Measurements from ENCODE around the gene SLC27A2. TPM values are rescaled to one million over a fixed set of nuclear protein-coding genes. Genes with fewer than 3 reads are reported as not detected.

Gene SLC27A2
- total and polyA plus RNA-seq, 2 donors (not counting 1 experiment from before 2014, with no cell fraction given), result 0.39 to 0.49 TPM

- 85% methylated on average over 5 of the region's 6 CpGs for WGBS (ENCODE audit: insufficient coverage)
Observed at GRCh38 chr15:50192926-50193620, 11.1 kb downstream of the SLC27A2 start.

More at GRCh38 chr15:50192926-50193620, 11.1 kb downstream of the SLC27A2 start:
- Mint-ChIP-seq H3K27ac (no peak overlapping the region), H3K27me3 (no peaks in the 10 kb centered on the region), H3K4me1 (peaks cover 20% of the 10 kb centered on the region), H3K9me3 (ENCODE audit: insufficient read depth) (no peaks in the 10 kb centered on the region), H3K4me3 (no peak overlapping the region)
- no peak overlapping the region for H3K4me2 ChIP-seq (replicated peaks; ENCODE audit: low read depth, low read length, poor library complexity, severe bottlenecking)
- intact Hi-C loops (cut with micrococcal nuclease), result no loop called here
- H3K79me2 ChIP-seq (ENCODE audit: control insufficient read depth, insufficient read depth, low read length), result no peaks in the 10 kb centered on the region
- H3K9me3 ChIP-seq (ENCODE audit: control extremely low read depth in 1 of 3, control insufficient read depth in 2 of 3, insufficient read depth in 1 of 3, low read length in 2 of 3), result no peaks in the 10 kb centered on the region
- ATAC-seq (ENCODE audit: low read depth) (no peak), DNase-seq (no peak)
- H3K4me3 ChIP-seq (ENCODE audit: control extremely low read depth in 1 of 5, extremely low read depth in 1 of 5, insufficient read depth in 1 of 5, low read depth in 2 of 5, low read length in 4 of 5), result no peak overlapping the region
- ChIA-PET POLR2A (no interaction called here), CTCF (no interaction called here)
- H3K9ac ChIP-seq (ENCODE audit: low read length), result no peak overlapping the region
- peaks cover 15 to 24% of the 10 kb centered on the region in 2 donors for H3K4me1 ChIP-seq (ENCODE audit: control insufficient read depth in 2 of 2, insufficient read depth in 2 of 2, low read length in 2 of 2)
- H3K36me3 ChIP-seq (replicated peaks in 1 of 2; ENCODE audit: control extremely low read depth in 1 of 2, control insufficient read depth in 1 of 2, extremely low read depth in 1 of 2, insufficient read depth in 2 of 2, low read length in 1 of 2), result no peaks in the 10 kb centered on the region
- H2AFZ ChIP-seq (ENCODE audit: insufficient read depth, low read depth, low read length, poor library complexity, severe bottlenecking), result no peak overlapping the region
- H4K20me1 ChIP-seq (ENCODE audit: control insufficient read depth, insufficient read depth, low read length, poor library complexity, severe bottlenecking), result no peaks in the 10 kb centered on the region
- TF ChIP-seq EZH2 (IDR thresholded peaks at IDR 0.05; ENCODE audit: borderline replicate concordance, insufficient read depth, low read depth, low read length, poor library complexity, severe bottlenecking) (no peak), CTCF (IDR thresholded peaks at IDR 0.05) (no peak)
- H3K27me3 ChIP-seq (replicated peaks in 1 of 4; ENCODE audit: control extremely low read depth in 1 of 4, control insufficient read depth in 3 of 4, insufficient read depth in 4 of 4, low read length in 3 of 4), result no peaks in the 10 kb centered on the region
- H3K27ac ChIP-seq (ENCODE audit: low read length in 2 of 2), result no peak overlapping the region

All from B cell (primary cell).